GM21529 (cell line): Measurements from ENCODE around the gene SLC25A13.

Source experiments
- ATAC-seq: cut with Tn5 transposase; IDR thresholded peaks from one replicate; pipeline ENCODE4 v1.9.1; 2021; ENCODE audit not compliant: unreplicated experiment

The SLC25A13 gene

DNA sequence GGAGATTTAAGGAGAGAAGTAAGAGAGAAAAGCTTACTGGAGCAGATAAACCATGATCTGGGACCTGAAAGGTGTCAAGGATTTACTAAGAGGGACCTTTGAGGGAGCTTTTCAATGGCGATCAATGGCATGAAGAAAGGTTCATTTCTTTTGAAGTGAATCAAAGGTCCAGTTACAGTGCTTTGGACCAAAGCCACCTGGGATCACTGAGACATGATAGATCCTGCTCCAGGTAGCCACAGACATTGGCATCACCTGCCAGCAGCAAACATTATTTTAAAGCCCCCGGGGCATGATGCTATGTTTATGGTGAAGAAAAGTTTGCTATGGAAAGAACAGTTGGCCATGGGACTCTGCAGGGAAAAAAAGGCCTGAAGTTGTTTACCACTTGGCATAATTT lies 109.4 kb downstream of the SLC25A13 start:
- ATAC-seq, result no peak

- no peak for ATAC-seq
These were observed 109.9 kb downstream of the SLC25A13 start for GRCh38 chr7:96211954-96212353.

DNA sequence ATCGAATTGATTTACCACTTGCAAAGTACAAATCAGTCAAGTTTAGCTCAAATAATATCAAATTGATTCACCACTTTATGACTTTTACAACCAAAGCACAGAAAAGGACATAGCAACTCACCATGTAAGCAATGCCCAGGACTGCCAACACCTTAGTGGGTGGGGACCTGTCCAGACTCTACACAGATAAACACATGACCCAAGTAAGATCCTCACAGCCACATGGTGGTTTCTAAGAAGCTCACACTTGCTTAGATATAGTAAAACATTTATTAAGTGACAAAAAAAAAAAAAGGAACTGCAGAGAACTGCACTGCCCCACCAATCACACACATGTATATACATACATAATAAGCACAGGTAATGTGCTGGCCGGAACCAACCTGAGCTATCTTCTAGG lies 116.2 kb downstream of the SLC25A13 start:
- ATAC-seq, result no peak

DNA sequence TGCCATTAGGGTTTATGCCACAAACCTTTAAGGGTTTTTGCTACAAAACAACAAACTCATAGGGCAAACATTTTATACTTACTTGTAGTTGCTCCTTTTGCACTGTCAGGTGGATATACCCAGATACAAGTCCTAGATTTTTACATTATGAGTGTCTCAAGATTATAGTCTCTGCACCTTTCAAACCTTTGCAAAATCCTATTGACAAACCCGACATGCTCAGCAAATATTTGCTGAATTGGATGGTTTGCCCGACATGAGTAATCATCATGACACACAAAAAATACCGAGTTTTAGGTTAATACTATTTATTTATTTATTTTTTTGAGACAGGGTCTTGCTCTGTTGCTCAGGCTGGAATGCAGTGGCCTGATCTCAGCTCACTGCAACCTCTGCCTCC lies 117.3 kb downstream of the SLC25A13 start:
- no peak for ATAC-seq

GRCh38 chr7:96203786-96204185 lies 118.1 kb downstream of the SLC25A13 start:
- no peak for ATAC-seq

DNA sequence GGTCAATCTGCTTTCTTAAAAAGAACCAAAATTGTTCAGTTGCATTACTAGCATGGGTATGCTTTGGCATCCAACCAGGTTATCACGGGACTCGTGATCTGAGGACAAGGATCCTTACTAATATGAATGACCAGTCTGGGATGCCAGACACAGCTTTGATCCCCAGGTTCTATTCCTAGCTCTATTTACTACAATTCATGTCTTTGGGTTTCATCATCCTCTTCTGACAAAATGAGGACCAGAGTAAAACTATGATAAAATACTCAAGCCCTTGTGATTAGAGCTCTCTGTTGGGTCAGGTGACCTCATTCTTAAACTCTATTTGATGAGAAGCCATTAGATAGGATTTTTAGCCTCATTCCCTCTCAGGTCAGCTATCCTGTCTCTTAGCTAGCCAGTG lies 119.8 kb downstream of the SLC25A13 start:
- no peak for ATAC-seq

DNA sequence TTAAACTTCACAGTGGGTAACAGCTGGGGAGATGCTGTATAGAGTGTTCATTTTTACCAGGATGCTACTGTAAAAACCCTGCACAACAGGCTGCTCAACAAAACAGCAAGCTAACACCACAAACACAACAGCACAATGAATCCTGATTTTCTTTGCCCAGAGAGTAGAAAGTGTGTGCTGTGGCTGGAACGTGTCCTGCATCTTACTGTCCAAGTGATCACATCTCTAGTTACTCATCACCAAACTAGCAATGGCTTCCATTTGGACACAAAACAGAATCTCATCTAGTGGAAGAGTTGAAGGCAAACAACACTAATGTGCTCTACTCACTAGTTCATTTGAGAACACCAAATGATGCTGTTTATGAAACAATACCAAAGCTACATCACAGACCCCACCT lies 121.2 kb downstream of the SLC25A13 start:
- ATAC-seq, result no peak

DNA sequence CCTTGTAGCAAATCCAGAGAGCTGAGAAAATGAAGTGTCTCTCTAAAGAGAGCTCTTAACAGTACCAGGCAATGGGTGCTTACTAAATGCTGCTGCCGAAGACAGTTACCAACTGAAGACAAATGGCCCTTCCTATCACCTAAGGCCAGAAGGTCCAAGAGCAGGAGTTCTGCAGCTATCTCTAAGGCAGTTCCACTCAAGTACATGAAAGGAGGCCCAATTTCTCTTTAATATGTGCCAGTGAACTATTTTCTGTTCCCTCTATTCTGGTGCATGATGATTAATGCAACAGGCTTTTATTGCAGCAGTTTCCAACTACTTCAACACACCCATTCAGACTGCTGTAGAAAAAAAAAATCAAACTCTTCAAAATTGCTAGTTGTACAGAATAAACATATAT lies 122.5 kb downstream of the SLC25A13 start:
- no peak for ATAC-seq

GRCh38 chr7:96198047-96198636 lies 123.8 kb downstream of the SLC25A13 start:
- no peak for ATAC-seq

DNA sequence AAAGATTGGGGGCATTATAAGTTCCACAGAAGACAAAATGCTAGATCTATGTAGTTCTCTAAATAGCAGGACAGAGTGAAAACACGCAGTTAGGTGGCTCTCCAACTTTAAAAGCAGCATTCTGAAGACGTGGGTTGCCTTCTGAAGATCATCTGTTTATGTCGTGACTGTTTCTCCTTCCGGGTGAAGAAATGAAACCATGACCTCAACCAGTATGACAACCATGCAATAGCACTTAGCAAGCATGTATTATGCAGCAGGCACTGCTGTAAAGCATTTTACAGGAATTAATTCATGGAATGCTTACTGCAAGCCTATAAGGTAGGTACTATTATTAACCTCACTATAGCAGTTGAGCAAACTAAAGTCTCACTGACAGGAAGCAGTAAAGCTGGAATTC lies 125.2 kb downstream of the SLC25A13 start:
- no peak for ATAC-seq

GRCh38 chr7:96189129-96189820 lies 132.6 kb downstream of the SLC25A13 start:
- ATAC-seq, result no peak

GRCh38 chr7:96188591-96188991 lies 133.3 kb downstream of the SLC25A13 start:
- no peak for ATAC-seq

- ATAC-seq, result no peak
These were observed 133.7 kb downstream of the SLC25A13 start for GRCh38 chr7:96188174-96188581.

- ATAC-seq, result no peak
These were observed 134.2 kb downstream of the SLC25A13 start for GRCh38 chr7:96187735-96188134.

- no peak for ATAC-seq
These were observed 137.1 kb downstream of the SLC25A13 start for GRCh38 chr7:96184783-96185182.

DNA sequence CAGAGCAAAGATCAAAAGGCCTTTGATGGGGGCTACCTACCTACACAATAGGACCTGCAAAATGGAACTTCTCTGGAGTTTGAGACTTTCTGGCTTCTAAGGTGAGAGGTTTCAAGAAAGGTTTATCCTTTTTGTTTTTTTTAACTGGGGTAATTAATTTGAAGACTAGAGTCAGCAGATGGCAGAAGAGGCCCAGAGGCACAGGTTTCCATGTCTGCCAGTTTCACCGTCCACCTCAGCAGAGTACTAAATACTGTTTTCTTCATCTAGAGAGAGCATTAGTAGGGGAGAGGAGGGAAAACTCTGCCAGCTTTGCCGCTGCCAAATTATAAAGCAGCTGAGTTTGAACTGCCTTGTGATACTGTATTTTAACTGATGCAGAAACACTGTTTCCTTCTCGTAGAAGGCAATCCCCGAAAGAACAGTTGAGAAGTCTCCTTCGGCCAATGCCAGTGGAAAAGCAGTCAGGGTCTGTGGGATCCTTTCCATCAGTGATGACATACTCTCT lies 138.7 kb downstream of the SLC25A13 start:
- no peak for ATAC-seq

GRCh38 chr7:96182424-96183158 lies 139.3 kb downstream of the SLC25A13 start:
- ATAC-seq, result peak; percentile 88

GRCh38 chr7:96181174-96181573 lies 140.7 kb downstream of the SLC25A13 start:
- no peak for ATAC-seq

DNA sequence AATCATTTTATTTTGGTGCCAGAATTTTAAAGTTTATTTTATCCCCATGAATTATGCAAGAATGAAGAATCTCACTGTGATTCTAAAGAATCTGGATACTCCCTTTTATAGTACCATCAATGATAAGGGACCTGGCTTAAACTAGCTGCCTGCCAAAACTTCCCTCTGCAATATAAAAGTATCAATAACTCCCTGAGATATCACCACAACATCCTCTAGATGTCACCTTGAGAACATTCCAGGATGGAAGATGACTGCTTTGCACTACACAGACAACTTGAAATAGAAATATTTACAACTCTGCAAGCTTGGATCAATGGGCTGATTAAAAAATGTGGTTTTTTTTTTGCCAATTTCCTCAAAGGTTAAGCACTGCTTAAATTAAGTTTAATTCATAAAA lies 142.1 kb downstream of the SLC25A13 start:
- no peak for ATAC-seq

DNA sequence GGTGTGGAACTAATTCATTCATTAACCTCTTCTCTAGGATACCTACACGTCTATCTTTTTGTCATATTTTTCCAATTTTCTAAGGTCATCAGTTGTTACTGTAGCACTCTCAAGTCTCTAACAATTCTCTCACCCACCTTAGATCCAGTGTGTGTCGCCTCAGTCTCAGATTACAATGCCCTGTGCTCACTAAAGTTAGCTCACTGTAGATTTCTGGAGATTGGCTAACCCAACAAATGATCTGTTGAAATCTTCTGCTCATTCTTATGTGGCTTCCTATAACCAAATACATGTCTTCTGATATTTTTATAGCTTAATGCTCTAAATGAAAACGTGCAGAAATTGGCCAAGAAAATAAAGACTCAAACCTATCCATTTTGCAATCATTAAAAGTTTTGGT lies 142.6 kb downstream of the SLC25A13 start:
- ATAC-seq, result no peak

DNA sequence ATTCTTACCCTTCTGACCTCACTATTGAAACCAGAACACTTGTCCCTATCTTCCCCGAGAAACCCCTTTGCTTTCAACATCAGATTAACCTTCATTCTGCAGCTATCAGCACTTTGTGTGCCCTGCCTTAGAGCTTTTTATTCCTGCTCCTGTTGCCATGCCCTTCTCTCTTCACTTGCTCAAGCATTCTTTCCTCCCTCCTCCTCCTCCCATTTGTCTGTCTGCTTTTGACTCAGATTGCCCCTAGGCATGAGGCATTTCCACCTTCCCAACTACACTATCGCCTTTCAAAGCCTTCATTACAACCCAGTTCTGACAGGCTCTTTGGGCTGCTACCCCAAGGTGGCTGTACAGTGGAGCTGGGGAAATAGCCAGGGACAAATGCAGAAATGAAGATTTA lies 143.3 kb downstream of the SLC25A13 start:
- ATAC-seq, result no peak

DNA sequence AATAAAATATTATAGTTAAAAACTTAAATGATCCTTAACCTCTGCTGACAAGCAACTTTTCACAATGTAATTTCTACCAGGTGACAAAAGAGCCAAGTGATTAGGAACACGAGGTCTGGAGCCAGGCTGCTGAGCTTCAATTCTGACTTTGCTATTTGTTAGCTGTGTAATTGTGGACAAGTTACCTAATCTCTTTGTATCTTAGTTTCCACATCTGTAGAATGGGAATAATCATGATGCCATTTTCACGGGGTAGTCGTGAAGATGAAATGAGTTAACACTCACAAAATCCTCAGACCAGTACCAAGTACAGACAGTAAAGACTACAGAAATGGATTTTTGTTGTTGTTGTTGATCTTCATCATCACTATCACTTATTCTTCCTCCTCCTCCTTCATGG lies 144.5 kb downstream of the SLC25A13 start:
- ATAC-seq, result no peak
